ENCODE data around the gene FUT4. TPM values are rescaled to one million over a fixed set of nuclear protein-coding genes. Genes with fewer than 3 reads are reported as not detected.

Gene FUT4
- total and polyA plus RNA-seq, 8 donors, result 6.1 to 8.4 (median 7.7) TPM

DNA sequence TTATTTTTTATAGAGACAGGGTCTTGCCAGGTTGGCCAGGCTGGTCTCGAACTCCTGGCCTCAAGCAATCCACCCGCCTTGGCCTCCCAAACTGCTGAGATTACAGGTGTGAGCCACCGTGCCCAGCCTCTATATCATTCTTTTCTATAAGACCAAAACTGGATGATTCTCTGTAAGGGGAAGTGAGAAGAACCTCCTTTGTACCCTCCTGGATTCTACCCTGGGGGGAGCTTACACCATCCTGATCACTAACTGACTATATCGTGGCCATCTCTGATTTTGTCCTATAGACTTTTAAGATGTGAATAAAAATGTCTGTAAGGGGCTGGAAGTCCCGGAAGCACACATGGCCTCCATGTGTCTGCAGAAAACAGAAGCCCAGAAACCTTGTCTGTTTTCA is 32.6 kb downstream of the FUT4 start:
- no peak for TF ChIP-seq CTCF (IDR thresholded peaks at IDR 0.05)
- H3K27ac ChIP-seq, result peak overlapping the region in 1 of 2 donors; percentile 0
- intact Hi-C loops (cut with DNase I), result no loop called here
- H3K4me1 ChIP-seq, result peaks cover 7 to 24% of the 10 kb centered on the region in 2 donors
- no peak for ATAC-seq
- no peak overlapping the region for H3K4me3 ChIP-seq
- H3K36me3 ChIP-seq, result no peaks in the 10 kb centered on the region
- H3K9me3 ChIP-seq, result no peaks in the 10 kb centered on the region
- no peaks in the 10 kb centered on the region for H3K27me3 ChIP-seq
- no peak for DNase-seq

- Histone ChIP-seq H3K9me3 (no peaks in the 10 kb centered on the region), H3K27ac (no peak overlapping the region), H3K4me1 (peaks cover 7 to 29% of the 10 kb centered on the region in 2 donors), H3K27me3 (no peaks in the 10 kb centered on the region), H3K4me3 (no peak overlapping the region), H3K36me3 (no peaks in the 10 kb centered on the region)
- TF ChIP-seq CTCF (IDR thresholded peaks at IDR 0.05), result no peak
- DNase-seq, result no peak
- no peak for ATAC-seq
- intact Hi-C loops (cut with DNase I), result no loop called here
Observed at GRCh38 chr11:94577841-94578240, 34.1 kb downstream of the FUT4 start.

GRCh38 chr11:94581926-94582325 is 38.2 kb downstream of the FUT4 start:
- ATAC-seq (no peak), DNase-seq (no peak)
- Histone ChIP-seq H3K9me3 (no peaks in the 10 kb centered on the region), H3K4me3 (no peak overlapping the region), H3K27me3 (no peaks in the 10 kb centered on the region), H3K4me1 (peaks cover 0 to 32% of the 10 kb centered on the region in 2 donors), H3K27ac (no peak overlapping the region), H3K36me3 (no peaks in the 10 kb centered on the region)
- no peak for TF ChIP-seq CTCF (IDR thresholded peaks at IDR 0.05)
- intact Hi-C loops (cut with DNase I), result no loop called here

DNA sequence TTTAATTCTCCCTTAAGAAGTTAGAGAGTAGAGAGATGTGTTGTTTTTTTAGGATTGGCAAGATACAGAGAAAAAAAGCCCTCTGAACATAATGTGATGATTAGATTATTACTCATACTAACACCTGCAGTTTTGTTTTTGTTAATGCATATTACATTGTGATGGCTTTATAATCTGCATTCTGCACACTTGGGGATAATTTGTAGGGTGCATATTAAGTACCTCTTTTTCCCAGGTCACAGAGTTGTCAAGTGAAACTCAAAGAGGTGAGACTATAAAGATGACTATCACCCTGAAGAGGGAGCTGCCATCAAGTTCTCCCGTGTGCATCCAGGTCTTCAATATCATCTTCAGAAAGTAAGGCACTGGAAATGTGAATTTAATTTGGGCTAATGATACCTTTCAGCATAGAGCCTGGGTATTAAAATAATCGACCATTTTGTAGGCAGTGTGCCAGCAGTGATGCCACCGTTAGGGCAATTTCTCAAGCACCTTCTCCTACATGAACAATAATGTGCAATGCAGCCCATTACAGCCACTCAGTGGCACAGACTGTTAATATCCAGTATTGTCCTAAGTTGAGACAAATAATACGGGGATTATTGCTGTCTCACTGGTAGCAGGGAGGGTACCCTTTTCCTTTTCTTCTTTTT is 39.6 kb downstream of the FUT4 start:
- peak overlapping the region in 1 of 2 donors; percentile 11 for H3K4me3 ChIP-seq
- H3K27me3 ChIP-seq, result no peaks in the 10 kb centered on the region
- ATAC-seq (no peak), DNase-seq (no peak)
- intact Hi-C loops (cut with DNase I), result no loop called here
- H3K27ac ChIP-seq, result peak overlapping the region in 1 of 2 donors; percentile 83
- H3K36me3 ChIP-seq, result no peaks in the 10 kb centered on the region
- H3K4me1 ChIP-seq, result peaks cover 0 to 32% of the 10 kb centered on the region in 2 donors
- TF ChIP-seq CTCF (IDR thresholded peaks at IDR 0.05), result no peak
- no peaks in the 10 kb centered on the region for H3K9me3 ChIP-seq

DNA sequence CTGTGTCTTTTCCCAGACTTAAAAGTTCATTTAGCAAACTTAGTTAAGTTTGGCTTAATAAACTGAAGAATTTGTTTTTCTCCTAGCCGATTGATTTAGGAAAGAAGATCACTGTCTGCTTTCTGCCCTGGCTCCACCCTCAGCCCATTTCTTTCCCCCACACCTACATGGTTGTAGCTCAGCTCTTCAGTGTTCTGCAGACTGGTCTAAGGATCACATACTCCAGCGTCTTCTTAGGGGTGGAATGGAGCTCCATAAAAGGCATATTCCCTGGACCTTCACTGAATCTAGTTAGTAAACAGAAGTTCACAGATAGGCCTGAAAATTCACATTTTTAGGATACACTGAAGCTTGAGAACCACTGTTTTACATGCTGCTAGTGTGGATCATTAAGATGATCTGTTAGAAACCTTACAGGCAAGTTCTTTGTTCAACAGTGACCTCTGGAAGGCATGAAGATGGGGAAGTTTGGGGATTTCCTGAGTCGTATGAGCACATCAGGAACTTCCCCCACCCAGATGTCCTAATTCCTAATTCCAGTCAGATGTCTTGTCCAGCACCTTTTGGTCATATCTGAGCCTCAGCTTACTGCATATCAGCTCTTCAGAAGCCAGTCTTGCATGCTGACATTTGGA is 40.3 kb downstream of the FUT4 start:
- H3K4me3 ChIP-seq, result peak overlapping the region in 1 of 2 donors; percentile 11
- H3K9me3 ChIP-seq, result no peaks in the 10 kb centered on the region
- peaks cover 0 to 1% of the 10 kb centered on the region in 2 donors for H3K36me3 ChIP-seq
- DNase-seq (no peak), ATAC-seq (peak; percentile 59)
- peak overlapping the region in 1 of 2 donors; percentile 83 for H3K27ac ChIP-seq
- TF ChIP-seq CTCF (IDR thresholded peaks at IDR 0.05), result no peak
- intact Hi-C loops (cut with DNase I), result no loop called here
- H3K4me1 ChIP-seq, result peaks cover 0 to 32% of the 10 kb centered on the region in 2 donors
- no peaks in the 10 kb centered on the region for H3K27me3 ChIP-seq

All from left lung (tissue), 10 donors.